ES-I3 (cell line): Measurements from ENCODE around the gene ORC1.
A peak's percentile ranks its signal among the peaks of the same experiment; 100 is the strongest.

Experiments used
- H3K36me3 ChIP-seq: 2 replicates; pipeline ENCODE4 v1.6.1; 2013; ENCODE audit warnings: mild to moderate bottlenecking, low read length, control low read depth, moderate library complexity; ENCODE audit not compliant: insufficient read depth
- H3K4me1 ChIP-seq: 2 replicates; pipeline ENCODE4 v1.6.1; 2013; ENCODE audit warnings: mild to moderate bottlenecking, control low read depth, low read length; ENCODE audit not compliant: insufficient read depth
- H3K9ac ChIP-seq: 2 replicates; pipeline ENCODE4 v1.6.1; 2013; ENCODE audit warnings: low read depth, mild to moderate bottlenecking, low read length, moderate library complexity
- H3K9me3 ChIP-seq: 2 replicates; pipeline ENCODE4 v1.6.1; 2013; ENCODE audit warnings: mild to moderate bottlenecking, low read length, moderate library complexity; ENCODE audit not compliant: control insufficient read depth, insufficient read depth

The ORC1 gene

GRCh38 chr1:52404116-52404974 lies at the start of gene ORC1, which contains the start of gene PRPF38A:
TSS of gene ORC1 (minus strand) at chr1:52404423. CDS start at chr1:52402223, 2,200 bp downstream.
TSS of gene PRPF38A (plus strand) at chr1:52404602. CDS start at chr1:52404750, 148 bp downstream.
- Histone ChIP-seq H3K36me3 (peaks cover 41% of the 10 kb centered on the region), H3K4me1 (peaks cover 3% of the 10 kb centered on the region; the same call in 1 of the 2 replicates), H3K9ac (peak within 1 kb of the TSS; percentile 98), H3K9me3 (no peaks in the 10 kb centered on the region)

DNA sequence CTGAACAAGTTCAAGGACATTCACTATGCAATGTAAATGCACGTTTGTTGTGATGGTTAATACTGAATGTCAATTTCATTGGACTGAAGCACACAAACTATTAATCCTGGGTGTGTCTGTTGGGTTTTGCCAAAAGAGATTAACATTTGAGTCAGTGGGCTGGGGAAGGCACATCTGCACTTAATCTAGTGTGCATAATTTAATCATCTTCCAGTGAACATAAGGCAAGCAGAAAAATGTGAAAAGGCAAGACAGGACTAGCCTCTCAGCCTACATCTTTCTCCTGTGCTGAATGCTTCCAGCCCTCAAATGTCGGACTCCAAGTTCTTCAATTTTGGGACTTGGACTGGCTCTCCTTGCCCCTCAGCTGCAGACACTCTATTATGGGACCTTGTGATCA lies 40.2 kb upstream of the ORC1 start:
- no peaks in the 10 kb centered on the region; the same call in none of the 2 replicates for H3K36me3 ChIP-seq

DNA sequence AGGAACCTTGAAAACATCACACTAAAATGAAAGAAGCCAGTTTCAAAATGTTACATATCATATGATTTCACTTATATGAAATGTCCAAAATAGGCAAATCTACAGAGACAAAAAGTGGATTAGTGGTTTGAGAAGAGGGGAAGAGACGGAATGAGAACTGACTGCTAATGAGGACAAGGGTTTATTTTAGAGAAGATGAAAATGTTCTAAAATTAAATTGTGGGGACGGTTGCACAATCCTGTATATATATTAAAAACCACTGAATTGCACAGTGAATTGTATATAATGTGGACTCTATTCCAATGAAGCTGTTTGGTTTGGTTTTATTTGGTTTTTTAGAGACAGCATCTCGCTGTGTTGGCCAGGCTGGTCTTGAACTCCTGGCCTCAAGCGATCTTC lies 35.8 kb upstream of the ORC1 start:
- Histone ChIP-seq H3K9me3 (no peaks in the 10 kb centered on the region), H3K4me1 (peaks cover 14% of the 10 kb centered on the region; the same call in 1 of the 2 replicates), H3K36me3 (peaks cover 4% of the 10 kb centered on the region; the same call in 1 of the 2 replicates), H3K9ac (no peak overlapping the region)

More for the DNA sequence above, 40.2 kb upstream of the ORC1 start:
- no peaks in the 10 kb centered on the region for H3K9me3 ChIP-seq
- no peaks in the 10 kb centered on the region for H3K4me1 ChIP-seq
- no peak overlapping the region for H3K9ac ChIP-seq

DNA sequence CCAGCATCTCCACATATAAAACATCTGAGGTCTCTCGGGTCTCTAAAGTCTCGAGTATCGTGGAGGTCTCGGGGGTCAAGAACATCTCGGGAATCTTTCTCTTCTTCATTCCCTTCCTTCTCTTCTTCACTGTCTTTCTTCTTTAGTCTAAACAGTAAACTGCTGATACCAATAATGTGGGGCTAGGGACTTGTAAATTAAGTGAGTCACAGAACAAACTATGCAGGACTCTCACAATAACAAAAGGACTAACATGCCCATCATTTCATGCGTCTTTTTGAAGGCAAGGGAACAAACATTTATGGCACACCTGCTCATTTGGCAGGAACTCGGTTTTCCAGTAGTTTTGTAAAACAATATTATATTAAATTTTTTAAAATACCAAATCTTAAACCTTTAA lies 32.6 kb upstream of the ORC1 start:
- H3K9me3 ChIP-seq = no peaks in the 10 kb centered on the region
- peaks cover 8% of the 10 kb centered on the region for H3K36me3 ChIP-seq
- H3K4me1 ChIP-seq = peaks cover 14% of the 10 kb centered on the region; the same call in 1 of the 2 replicates
- H3K9ac ChIP-seq = no peak overlapping the region

DNA sequence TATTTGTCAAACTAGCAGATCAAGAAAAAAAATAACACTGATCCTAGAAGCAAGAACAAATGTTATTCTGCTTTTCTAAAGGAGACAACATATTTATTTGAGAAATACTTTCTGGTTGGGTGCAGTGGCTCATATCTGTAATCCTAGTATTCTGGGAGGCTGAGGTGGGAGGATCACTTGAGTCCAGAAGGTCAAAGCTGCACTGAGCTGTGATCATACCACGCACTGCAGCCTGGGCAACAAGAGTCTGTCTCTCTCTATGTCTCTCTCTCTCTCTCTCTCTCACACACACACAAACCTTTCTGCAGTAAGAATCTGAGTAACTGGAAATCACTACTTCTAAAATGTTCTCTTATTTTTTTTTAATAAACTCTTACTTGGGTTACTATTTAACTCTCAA lies 31.4 kb upstream of the ORC1 start:
- Histone ChIP-seq H3K36me3 (peaks cover 14% of the 10 kb centered on the region), H3K4me1 (peaks cover 14% of the 10 kb centered on the region; the same call in 1 of the 2 replicates), H3K9ac (no peak overlapping the region), H3K9me3 (no peaks in the 10 kb centered on the region)

GRCh38 chr1:52435211-52435610 lies 31.0 kb upstream of the ORC1 start:
- H3K9me3 ChIP-seq = no peaks in the 10 kb centered on the region
- no peak overlapping the region for H3K9ac ChIP-seq
- H3K4me1 ChIP-seq = peaks cover 14% of the 10 kb centered on the region; the same call in 1 of the 2 replicates
- peaks cover 16% of the 10 kb centered on the region for H3K36me3 ChIP-seq

DNA sequence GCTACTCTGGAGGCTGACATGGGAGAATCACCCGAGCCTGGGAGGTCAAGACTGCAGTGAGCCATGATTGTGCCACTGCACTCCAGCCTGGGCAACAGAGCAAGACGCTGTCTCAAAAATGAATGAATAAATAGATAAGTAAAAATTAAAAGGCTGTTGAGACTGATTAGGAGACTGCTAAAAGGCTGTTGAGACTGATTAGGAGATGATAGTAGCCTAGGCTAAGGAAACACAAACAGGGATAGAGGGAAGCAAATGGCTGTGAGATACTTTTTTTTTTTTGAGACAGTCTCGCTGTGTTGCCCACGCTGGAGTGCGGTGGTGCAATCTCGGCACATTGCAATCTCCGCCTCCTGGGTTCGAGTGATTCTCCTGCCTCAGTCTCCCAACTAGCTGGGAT lies 28.6 kb upstream of the ORC1 start:
- Histone ChIP-seq H3K36me3 (peaks cover 16% of the 10 kb centered on the region), H3K9ac (no peak overlapping the region), H3K9me3 (no peaks in the 10 kb centered on the region), H3K4me1 (peaks cover 14% of the 10 kb centered on the region; the same call in 1 of the 2 replicates)

DNA sequence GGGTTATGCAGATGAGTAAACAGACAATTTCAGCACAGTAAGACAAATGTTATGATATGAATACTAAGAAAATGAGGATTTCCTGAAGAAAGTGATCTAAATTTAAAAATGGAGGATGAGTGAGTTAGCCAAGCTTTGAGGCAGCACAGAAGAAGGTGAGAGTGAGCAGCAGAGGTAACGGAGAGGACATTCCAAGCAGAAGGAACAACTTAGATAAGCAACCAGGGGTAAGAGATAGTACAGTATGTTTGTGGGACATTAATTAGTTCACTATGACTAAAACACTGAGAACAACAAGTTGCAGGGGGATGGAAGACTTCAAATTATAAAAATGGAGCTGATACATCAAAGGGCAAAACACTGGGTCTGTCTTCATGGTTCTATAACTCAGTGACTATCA lies 22.9 kb upstream of the ORC1 start:
- Histone ChIP-seq H3K9ac (no peak overlapping the region), H3K36me3 (peaks cover 8% of the 10 kb centered on the region; the same call in 1 of the 2 replicates)

DNA sequence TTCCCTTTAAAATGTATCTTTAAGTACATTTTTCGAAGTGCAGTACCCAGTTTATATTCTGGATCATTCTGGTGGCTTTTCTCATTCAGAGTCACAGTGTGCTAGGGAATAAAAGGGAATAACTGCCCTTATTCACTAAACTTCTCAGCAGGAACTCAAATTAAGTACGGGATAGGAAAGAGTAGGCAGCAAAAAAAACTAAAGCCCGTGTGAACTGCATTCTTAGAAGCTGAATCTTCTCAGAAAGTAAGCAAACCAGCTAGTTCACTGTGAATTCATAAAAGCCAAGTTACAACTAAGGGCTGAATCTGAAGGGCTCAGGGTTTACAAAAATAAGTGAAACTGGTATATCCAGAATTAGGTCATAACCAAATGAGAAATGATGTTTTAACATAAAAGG lies 22.1 kb upstream of the ORC1 start:
- H3K9ac ChIP-seq = no peak overlapping the region
- H3K4me1 ChIP-seq = peaks cover 10% of the 10 kb centered on the region
- H3K9me3 ChIP-seq = no peaks in the 10 kb centered on the region
- H3K36me3 ChIP-seq = peaks cover 8% of the 10 kb centered on the region; the same call in 1 of the 2 replicates

More for the DNA sequence above, 22.9 kb upstream of the ORC1 start:
- H3K4me1 ChIP-seq = peaks cover 10% of the 10 kb centered on the region
- no peaks in the 10 kb centered on the region for H3K9me3 ChIP-seq

DNA sequence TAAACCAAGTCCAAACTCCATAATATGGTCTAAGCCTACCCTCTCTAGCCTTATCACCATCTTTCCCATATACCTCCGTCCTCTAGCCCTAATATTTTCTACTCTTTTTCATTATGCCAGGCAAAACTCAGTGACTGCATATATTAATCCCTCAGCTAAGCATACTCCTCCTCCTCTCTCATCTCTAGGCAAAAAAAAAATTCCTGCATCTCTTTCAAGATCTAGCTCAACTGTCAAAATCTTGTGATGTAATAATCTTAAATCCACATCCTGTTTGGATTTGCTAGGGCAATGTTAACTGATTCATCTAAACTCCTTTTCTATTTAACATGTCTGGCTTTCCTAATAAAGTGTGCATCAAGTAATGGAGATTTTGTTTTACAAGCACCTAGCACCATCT lies 20.6 kb upstream of the ORC1 start:
- H3K4me1 ChIP-seq = peaks cover 10% of the 10 kb centered on the region
- no peaks in the 10 kb centered on the region for H3K36me3 ChIP-seq
- no peaks in the 10 kb centered on the region for H3K9me3 ChIP-seq
- no peak overlapping the region for H3K9ac ChIP-seq

- H3K36me3 ChIP-seq = no peaks in the 10 kb centered on the region
- no peak overlapping the region for H3K9ac ChIP-seq
- H3K4me1 ChIP-seq = peaks cover 10% of the 10 kb centered on the region
Measured at GRCh38 chr1:52424231-52424636, 20.0 kb upstream of the ORC1 start.

GRCh38 chr1:52423771-52424170 lies 19.5 kb upstream of the ORC1 start:
- Histone ChIP-seq H3K4me1 (peaks cover 10% of the 10 kb centered on the region), H3K9me3 (no peaks in the 10 kb centered on the region), H3K9ac (no peak overlapping the region), H3K36me3 (no peaks in the 10 kb centered on the region)

More at GRCh38 chr1:52424231-52424636, 20.0 kb upstream of the ORC1 start:
- no peaks in the 10 kb centered on the region for H3K9me3 ChIP-seq

DNA sequence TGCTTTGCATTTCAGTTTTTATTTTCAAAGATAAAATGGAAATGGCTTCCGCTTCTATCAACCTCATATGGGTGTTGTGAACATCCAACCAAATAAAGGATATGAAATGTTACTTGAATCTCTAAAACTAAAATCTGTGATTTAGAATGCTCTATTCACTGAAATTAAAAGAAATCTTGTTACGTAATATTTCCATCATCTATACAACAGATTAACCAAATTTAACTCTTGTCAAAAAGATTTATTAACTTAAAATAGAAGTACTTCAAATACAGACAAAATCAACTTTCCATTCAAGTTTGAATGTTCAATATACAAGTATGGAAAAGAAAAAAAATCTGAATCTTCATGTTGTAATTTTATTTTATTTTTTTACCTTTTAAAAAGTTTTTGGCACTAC lies 18.8 kb upstream of the ORC1 start:
- peaks cover 10% of the 10 kb centered on the region for H3K4me1 ChIP-seq
- no peaks in the 10 kb centered on the region for H3K9me3 ChIP-seq
- H3K9ac ChIP-seq = no peak overlapping the region
- peaks cover 4% of the 10 kb centered on the region; the same call in 1 of the 2 replicates for H3K36me3 ChIP-seq

DNA sequence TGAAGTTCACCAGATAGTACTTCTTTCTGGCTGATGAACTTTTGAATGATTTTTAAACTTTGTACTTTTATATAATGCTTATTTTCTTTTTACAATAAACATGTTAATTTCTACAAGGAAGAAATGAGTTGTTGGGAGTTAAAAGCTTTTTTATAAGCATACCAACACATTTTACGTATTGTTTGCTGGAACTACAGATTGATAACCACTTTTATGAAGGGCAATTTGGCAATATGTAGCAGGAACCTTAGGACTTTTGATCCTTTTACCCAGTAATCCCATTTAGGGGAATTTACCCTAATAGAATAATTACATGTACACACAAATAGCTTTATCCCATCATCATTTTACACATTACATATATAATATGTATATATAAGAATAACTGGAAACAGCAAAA lies 16.5 kb upstream of the ORC1 start:
- H3K9ac ChIP-seq = no peak overlapping the region
- H3K9me3 ChIP-seq = no peaks in the 10 kb centered on the region
- H3K4me1 ChIP-seq = no peaks in the 10 kb centered on the region
- peaks cover 13% of the 10 kb centered on the region; the same call in 1 of the 2 replicates for H3K36me3 ChIP-seq

DNA sequence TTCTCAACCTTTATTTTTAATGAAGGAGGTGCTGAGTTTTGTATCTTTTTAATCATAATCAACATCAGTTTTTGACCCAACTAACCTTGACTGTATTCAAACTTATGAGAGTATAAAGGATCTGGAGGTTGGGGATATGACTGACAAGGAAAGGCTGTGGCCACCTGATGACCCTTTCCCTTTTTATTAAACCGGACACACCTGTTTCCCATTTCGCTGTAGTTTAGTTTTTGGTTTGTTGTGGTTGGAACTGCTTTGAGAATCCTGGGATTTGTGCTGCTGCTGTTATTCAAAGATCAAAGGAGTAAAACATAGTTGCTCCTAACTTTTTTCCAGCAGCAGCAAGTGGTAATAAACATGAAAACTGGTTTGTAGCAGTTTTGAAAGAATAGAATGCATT lies 12.6 kb upstream of the ORC1 start:
- Histone ChIP-seq H3K36me3 (peaks cover 32% of the 10 kb centered on the region), H3K9me3 (no peaks in the 10 kb centered on the region), H3K4me1 (no peaks in the 10 kb centered on the region), H3K9ac (no peak overlapping the region)
